WERI-Rb-1 (cell line): ENCODE data around the gene C4B.
"Not testable (repeated sequence)": the region's sequence is repeated elsewhere in the genome, so short reads cannot be mapped to it uniquely, and the experiment has no call there.

Source experiments
- DNase-seq: peaks from one replicate; pipeline ENCODE4 v3.0.0-alpha.2; 2020
- H3K27ac ChIP-seq: fragments of 250-450 bp; sonication (Bioruptor Pico); 2 replicates; pipeline ENCODE4 v1.5.1; 2020; ENCODE audit warnings: mild to moderate bottlenecking, moderate library complexity
- H3K27me3 ChIP-seq: fragments of 250-450 bp; sonication (Bioruptor Pico); 2 replicates; pipeline ENCODE4 v1.5.1; 2021; ENCODE audit warnings: mild to moderate bottlenecking, low read depth, moderate library complexity; ENCODE audit not compliant: insufficient read depth, severe bottlenecking
- H3K36me3 ChIP-seq: fragments of 250-450 bp; sonication (Bioruptor Pico); 2 replicates; pipeline ENCODE4 v1.5.1; 2020; ENCODE audit warnings: mild to moderate bottlenecking, moderate library complexity
- H3K4me3 ChIP-seq: 2 replicates; pipeline ENCODE4 v1.5.1; 2011; ENCODE audit warnings: low read depth, mild to moderate bottlenecking, control low read depth, low read length
- H3K9me3 ChIP-seq: fragments of 250-450 bp; sonication (Bioruptor Pico); 2 replicates; pipeline ENCODE4 v1.5.1; 2021; ENCODE audit warnings: mild to moderate bottlenecking, moderate library complexity; ENCODE audit not compliant: severe bottlenecking
- CTCF ChIP-seq: IDR thresholded peaks from 2 replicates; pipeline ENCODE4 v1.5.1; 2011; ENCODE audit warnings: low read depth, mild to moderate bottlenecking, control low read depth, inconsistent platforms, low read length

Gene C4B

GRCh38 chr6:31981744-31982143 is 32.9 kb upstream of the C4B start, which contains the start of gene C4A:
Gene C4A (plus strand): TSS chr6:31982057. CDS start chr6:31982108, 51 bp downstream.
- not testable (repeated sequence) for H3K9me3 ChIP-seq, H3K27ac ChIP-seq, H3K4me3 ChIP-seq, DNase-seq, H3K27me3 ChIP-seq
- H3K36me3 ChIP-seq: peaks cover 12% of the 10 kb centered on the region

GRCh38 chr6:31989363-31989762 is 25.2 kb upstream of the C4B start:
- not testable (repeated sequence) for H3K27me3 ChIP-seq, H3K36me3 ChIP-seq

GRCh38 chr6:31994421-31994820 is 20.2 kb upstream of the C4B start:
- not testable (repeated sequence) for H3K27me3 ChIP-seq, H3K36me3 ChIP-seq, H3K9me3 ChIP-seq, H3K27ac ChIP-seq, DNase-seq, H3K4me3 ChIP-seq

More at GRCh38 chr6:31989363-31989762, 25.2 kb upstream of the C4B start:
- not testable (repeated sequence) for DNase-seq, H3K4me3 ChIP-seq, H3K9me3 ChIP-seq, H3K27ac ChIP-seq

- H3K27me3 ChIP-seq, H3K9me3 ChIP-seq, H3K4me3 ChIP-seq, H3K27ac ChIP-seq, DNase-seq, H3K36me3 ChIP-seq: not testable (repeated sequence)
These were observed 18.2 kb upstream of the C4B start for GRCh38 chr6:31996385-31996784.

GRCh38 chr6:32002546-32003268 is 11.9 kb upstream of the C4B start:
- H3K27me3 ChIP-seq, H3K36me3 ChIP-seq, H3K9me3 ChIP-seq, H3K4me3 ChIP-seq, H3K27ac ChIP-seq, DNase-seq: not testable (repeated sequence)

- not testable (repeated sequence) for H3K27ac ChIP-seq, DNase-seq, H3K4me3 ChIP-seq, H3K9me3 ChIP-seq, H3K27me3 ChIP-seq, H3K36me3 ChIP-seq
These were observed 11.3 kb upstream of the C4B start for GRCh38 chr6:32003301-32003700.

- not testable (repeated sequence) for H3K9me3 ChIP-seq, H3K27me3 ChIP-seq, H3K27ac ChIP-seq, H3K36me3 ChIP-seq, DNase-seq, H3K4me3 ChIP-seq
These were observed 10.2 kb upstream of the C4B start for GRCh38 chr6:32004393-32004792.

- H3K4me3 ChIP-seq, H3K9me3 ChIP-seq, H3K27ac ChIP-seq, H3K27me3 ChIP-seq, H3K36me3 ChIP-seq: not testable (repeated sequence)
- DNase-seq: peak; percentile 6
These were observed 9.6 kb upstream of the C4B start for GRCh38 chr6:32004864-32005537.

GRCh38 chr6:32005538-32005880 is 9.1 kb upstream of the C4B start:
- not testable (repeated sequence) for H3K4me3 ChIP-seq, H3K36me3 ChIP-seq, H3K9me3 ChIP-seq, H3K27me3 ChIP-seq, H3K27ac ChIP-seq
- peak; percentile 5 for DNase-seq

- H3K36me3 ChIP-seq, H3K27ac ChIP-seq, H3K27me3 ChIP-seq, H3K9me3 ChIP-seq, H3K4me3 ChIP-seq: not testable (repeated sequence)
- DNase-seq: peak; percentile 7
These were observed 8.5 kb upstream of the C4B start for GRCh38 chr6:32005991-32006529.

GRCh38 chr6:32007086-32007485 is 7.5 kb upstream of the C4B start:
- not testable (repeated sequence) for H3K9me3 ChIP-seq, H3K4me3 ChIP-seq, H3K36me3 ChIP-seq, H3K27me3 ChIP-seq, H3K27ac ChIP-seq
- 0 out of 2 replicates have a peak, but pooled peaks have one; percentile 13 for TF ChIP-seq CTCF
- DNase-seq: peak; percentile 37

- not testable (repeated sequence) for H3K9me3 ChIP-seq, H3K36me3 ChIP-seq, H3K27me3 ChIP-seq, H3K4me3 ChIP-seq, H3K27ac ChIP-seq
- DNase-seq: peak; percentile 7
These were observed 6.6 kb upstream of the C4B start for GRCh38 chr6:32008037-32008436.

- peak; percentile 98 for DNase-seq
- not testable (repeated sequence) for H3K36me3 ChIP-seq, H3K4me3 ChIP-seq, H3K9me3 ChIP-seq, H3K27me3 ChIP-seq
- H3K27ac ChIP-seq: peak overlapping the region; percentile 49; the same call in 1 of the 2 replicates
These were observed 6.0 kb upstream of the C4B start for GRCh38 chr6:32008616-32009015.

GRCh38 chr6:32009537-32009936 is 5.1 kb upstream of the C4B start:
- not testable (repeated sequence) for H3K27me3 ChIP-seq, H3K36me3 ChIP-seq, H3K9me3 ChIP-seq, H3K4me3 ChIP-seq, H3K27ac ChIP-seq, DNase-seq
